HEK293 (cell line): ENCODE measurements around the gene FBXW11.

ENCODE experiments used
- BCL11A ChIP-seq: fragments of 450-650 bp; formaldehyde crosslinking; IDR thresholded peaks from 2 replicates; pipeline ENCODE4 v1.5.1; 2016; ENCODE audit warnings: low read depth, missing biosample characterization, missing genetic modification characterization
- GLI4 ChIP-seq: fragments of 450-650 bp; formaldehyde crosslinking; IDR thresholded peaks from 2 replicates; pipeline ENCODE4 v1.5.1; 2016; ENCODE audit warnings: missing biosample characterization, missing genetic modification characterization
- ZNF112 ChIP-seq: fragments of 450-650 bp; formaldehyde crosslinking; IDR thresholded peaks from 2 replicates; pipeline ENCODE4 v1.5.0; 2017; ENCODE audit warnings: missing biosample characterization, missing genetic modification characterization
- ZNF24 ChIP-seq: fragments of 450-650 bp; formaldehyde crosslinking; IDR thresholded peaks from 2 replicates; pipeline ENCODE4 v1.5.1; 2016; ENCODE audit warnings: missing biosample characterization, missing genetic modification characterization
- TF ChIP-seq, protein P1 (sequence below): fragments of 450-650 bp; formaldehyde crosslinking; IDR thresholded peaks from 2 replicates; pipeline ENCODE4 v1.5.1; 2016; ENCODE audit warnings: missing biosample characterization, missing genetic modification characterization
- TF ChIP-seq, protein P2 (sequence below): fragments of 450-650 bp; formaldehyde crosslinking; IDR thresholded peaks from 2 replicates; pipeline ENCODE4 v1.5.1; 2016; ENCODE audit warnings: missing biosample characterization, missing genetic modification characterization
- TF ChIP-seq, protein P3 (sequence below): fragments of 450-650 bp; formaldehyde crosslinking; IDR thresholded peaks from 2 replicates; pipeline ENCODE4 v1.5.1; 2016; ENCODE audit warnings: missing biosample characterization, missing genetic modification characterization

DNA sequence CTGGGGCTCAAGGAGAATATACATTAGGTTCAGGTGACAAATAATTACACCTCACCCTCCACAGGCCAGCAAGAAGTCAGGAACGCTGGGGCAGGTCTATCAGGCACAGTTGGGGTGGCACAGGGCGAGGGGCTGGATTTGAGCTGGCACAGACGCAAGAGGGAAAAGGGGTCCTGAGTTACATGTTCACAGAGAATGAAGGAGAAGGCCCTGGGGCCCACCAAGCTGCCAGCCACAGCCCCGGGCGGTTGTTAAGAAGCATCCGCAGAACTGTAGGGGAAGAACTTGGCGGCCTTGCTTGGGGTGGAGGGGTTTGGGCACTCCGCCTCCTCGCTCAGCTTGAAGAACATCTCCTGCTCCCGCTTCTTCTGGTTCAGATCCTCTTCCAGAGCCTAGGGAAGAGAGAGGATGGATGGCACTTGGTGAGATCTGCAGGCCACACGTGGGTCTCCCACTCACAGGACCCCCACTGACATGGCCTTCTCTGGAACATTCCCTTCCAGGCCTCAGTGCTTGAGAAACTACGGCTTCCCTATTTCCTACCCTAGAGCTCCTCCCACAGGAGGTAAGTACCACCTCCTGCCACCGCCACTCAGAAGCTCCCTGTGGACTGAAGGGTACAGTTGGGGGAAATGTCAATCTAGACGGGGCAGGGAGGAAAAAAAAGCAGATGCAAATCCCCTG is 38.3 kb upstream of the FBXW11 start:
- no peak for TF ChIP-seq ZNF112 (tag by site-specific recombination)
- TF ChIP-seq, protein P1, sequence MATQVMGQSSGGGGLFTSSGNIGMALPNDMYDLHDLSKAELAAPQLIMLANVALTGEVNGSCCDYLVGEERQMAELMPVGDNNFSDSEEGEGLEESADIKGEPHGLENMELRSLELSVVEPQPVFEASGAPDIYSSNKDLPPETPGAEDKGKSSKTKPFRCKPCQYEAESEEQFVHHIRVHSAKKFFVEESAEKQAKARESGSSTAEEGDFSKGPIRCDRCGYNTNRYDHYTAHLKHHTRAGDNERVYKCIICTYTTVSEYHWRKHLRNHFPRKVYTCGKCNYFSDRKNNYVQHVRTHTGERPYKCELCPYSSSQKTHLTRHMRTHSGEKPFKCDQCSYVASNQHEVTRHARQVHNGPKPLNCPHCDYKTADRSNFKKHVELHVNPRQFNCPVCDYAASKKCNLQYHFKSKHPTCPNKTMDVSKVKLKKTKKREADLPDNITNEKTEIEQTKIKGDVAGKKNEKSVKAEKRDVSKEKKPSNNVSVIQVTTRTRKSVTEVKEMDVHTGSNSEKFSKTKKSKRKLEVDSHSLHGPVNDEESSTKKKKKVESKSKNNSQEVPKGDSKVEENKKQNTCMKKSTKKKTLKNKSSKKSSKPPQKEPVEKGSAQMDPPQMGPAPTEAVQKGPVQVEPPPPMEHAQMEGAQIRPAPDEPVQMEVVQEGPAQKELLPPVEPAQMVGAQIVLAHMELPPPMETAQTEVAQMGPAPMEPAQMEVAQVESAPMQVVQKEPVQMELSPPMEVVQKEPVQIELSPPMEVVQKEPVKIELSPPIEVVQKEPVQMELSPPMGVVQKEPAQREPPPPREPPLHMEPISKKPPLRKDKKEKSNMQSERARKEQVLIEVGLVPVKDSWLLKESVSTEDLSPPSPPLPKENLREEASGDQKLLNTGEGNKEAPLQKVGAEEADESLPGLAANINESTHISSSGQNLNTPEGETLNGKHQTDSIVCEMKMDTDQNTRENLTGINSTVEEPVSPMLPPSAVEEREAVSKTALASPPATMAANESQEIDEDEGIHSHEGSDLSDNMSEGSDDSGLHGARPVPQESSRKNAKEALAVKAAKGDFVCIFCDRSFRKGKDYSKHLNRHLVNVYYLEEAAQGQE (tag by site-specific recombination): no peak
- no peak for TF ChIP-seq GLI4 (tag by site-specific recombination)
- TF ChIP-seq, protein P2, sequence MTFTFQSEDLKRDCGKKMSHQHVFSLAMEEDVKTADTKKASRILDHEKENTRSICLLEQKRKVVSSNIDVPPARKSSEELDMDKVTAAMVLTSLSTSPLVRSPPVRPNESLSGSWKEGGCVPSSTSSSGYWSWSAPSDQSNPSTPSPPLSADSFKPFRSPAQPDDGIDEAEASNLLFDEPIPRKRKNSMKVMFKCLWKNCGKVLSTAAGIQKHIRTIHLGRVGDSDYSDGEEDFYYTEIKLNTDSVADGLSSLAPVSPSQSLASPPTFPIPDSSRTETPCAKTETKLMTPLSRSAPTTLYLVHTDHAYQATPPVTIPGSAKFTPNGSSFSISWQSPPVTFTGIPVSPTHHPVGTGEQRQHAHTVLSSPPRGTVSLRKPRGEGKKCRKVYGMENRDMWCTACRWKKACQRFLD (tag by site-specific recombination): no peak
- no peak for TF ChIP-seq ZNF24
- no peak for TF ChIP-seq BCL11A (tag by site-specific recombination)
- TF ChIP-seq, protein P3, sequence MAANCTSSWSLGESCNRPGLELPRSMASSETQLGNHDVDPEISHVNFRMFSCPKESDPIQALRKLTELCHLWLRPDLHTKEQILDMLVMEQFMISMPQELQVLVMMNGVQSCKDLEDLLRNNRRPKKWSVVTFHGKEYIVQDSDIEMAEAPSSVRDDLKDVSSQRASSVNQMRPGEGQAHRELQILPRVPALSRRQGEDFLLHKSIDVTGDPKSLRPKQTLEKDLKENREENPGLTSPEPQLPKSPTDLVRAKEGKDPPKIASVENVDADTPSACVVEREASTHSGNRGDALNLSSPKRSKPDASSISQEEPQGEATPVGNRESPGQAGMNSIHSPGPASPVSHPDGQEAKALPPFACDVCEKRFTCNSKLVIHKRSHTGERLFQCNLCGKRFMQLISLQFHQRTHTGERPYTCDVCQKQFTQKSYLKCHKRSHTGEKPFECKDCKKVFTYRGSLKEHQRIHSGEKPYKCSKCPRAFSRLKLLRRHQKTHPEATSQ (tag by site-specific recombination): no peak
